Erythroblast (primary cell): Measurements from ENCODE around the gene PCBP2.

Source experiments
- GATA1 ChIP-seq: IDR thresholded peaks from 2 replicates; pipeline ENCODE4 v1.6.1; 2011; ENCODE audit warnings: low read depth, mild to moderate bottlenecking, control low read depth, low read length, moderate library complexity
- POLR2A ChIP-seq: IDR thresholded peaks from 2 replicates; pipeline ENCODE4 v1.6.1; 2011; ENCODE audit warnings: mild to moderate bottlenecking, low read length

DNA sequence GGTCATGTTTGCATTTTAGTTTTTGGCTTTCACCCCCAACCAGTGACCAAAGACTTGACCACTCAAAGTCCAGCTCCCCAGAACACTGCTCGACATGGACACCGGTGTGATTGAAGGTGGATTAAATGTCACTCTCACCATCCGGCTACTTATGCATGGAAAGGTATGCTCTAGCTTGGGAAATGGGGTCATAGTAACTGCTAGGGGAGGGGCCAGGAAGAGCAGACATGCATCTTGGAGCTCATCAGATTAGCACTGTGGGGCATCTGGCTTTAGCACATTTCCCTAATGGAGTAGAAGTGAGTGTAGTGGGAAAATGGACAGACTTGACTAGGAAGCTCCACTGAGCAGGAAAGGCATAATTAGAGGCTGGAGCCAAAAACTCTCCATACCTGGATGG lies 2.8 kb downstream of the PCBP2 start:
- no peak for TF ChIP-seq POLR2A
- TF ChIP-seq GATA1, result no peak
